A549 (cell line): ENCODE results near the gene FGF4. TPM values are rescaled to one million over a fixed set of nuclear protein-coding genes. Genes with fewer than 3 reads are reported as not detected.

Experiments
- ATAC-seq, 2 experiments: fragments of 200-7000 bp in 1 of 2; fragments of >200 bp in 1 of 2; cut with Nextera tagmentation in 1 of 2; cut with Tn5 transposase in 1 of 2; 3 replicates each; pipeline versions ENCODE4 v1.8.0 to v1.9.1; 2018 to 2020; ENCODE audit warnings: mild to moderate bottlenecking in 1 of 2, moderate library complexity in 1 of 2
- CTCF ChIA-PET: fragments of 300-600 bp; sonication (Branson Sonifier 250); formaldehyde crosslinking; extraction: SDS; loops from one replicate; lab custom pipeline; 2021; ENCODE audit warnings: antibody characterized with exemption, inconsistent platforms; lab: Yijun Ruan, JAX
- POLR2A ChIA-PET: fragments of 350-600 bp; formaldehyde crosslinking; extraction: SDS; loops from one replicate; lab custom pipeline; 2021; ENCODE audit warnings: antibody characterized with exemption, inconsistent platforms; lab: Yijun Ruan, JAX
- DNase-seq, 2 experiments: peaks; one replicate each; pipeline versions ENCODE4 v3.0.0 to v3.0.0-alpha.2; 2011 to 2016; ENCODE audit warnings: low read depth in 1 of 2, low spot score in 1 of 2
- FAIRE-seq: peaks from 2 replicates; lab custom pipeline; 2011; peaks lifted over from hg19 to GRCh38; lab: Jason Lieb, UNC
- H3K27ac ChIP-seq, 2 experiments: fragments of >200 bp; sonication (Bioruptor Twin); formaldehyde crosslinking; 3 replicates each; pipeline ENCODE4 v1.5.1; 2016 to 2017
- H3K4me1 ChIP-seq: fragments of >200 bp; sonication (Bioruptor Twin); formaldehyde crosslinking; 3 replicates; pipeline ENCODE4 v1.6.1; 2016
- H3K4me2 ChIP-seq: fragments of >200 bp; sonication (Bioruptor Twin); formaldehyde crosslinking; 3 replicates; pipeline ENCODE4 v1.6.1; 2016
- H3K4me3 ChIP-seq: fragments of >200 bp; sonication (Bioruptor Twin); formaldehyde crosslinking; 3 replicates; pipeline ENCODE4 v1.5.1; 2016
- H3K9me3 ChIP-seq: fragments of >200 bp; sonication (Bioruptor Twin); formaldehyde crosslinking; 3 replicates; pipeline ENCODE4 v1.6.1; 2016
- TP53 ChIP-seq: fragments of 250-450 bp; sonication (Bioruptor Pico); IDR thresholded peaks from 2 replicates; pipeline ENCODE4 v1.5.0; 2021; ENCODE audit warnings: mild to moderate bottlenecking, moderate library complexity
- WGBS: methylation state at CpG from one replicate; pipeline ENCODE4 v1.1.6; 2017; ENCODE audit errors: missing lambda C conversion rate; 5-methylcytosine and 5-hydroxymethylcytosine counted together
- polyA plus RNA-seq, 4 experiments: library from polyadenylated mRNA; depleted of rRNA in 3 of 4; stranded (reverse); fragments of >200 nt; fragmentation: RNase III in 1 of 4; extraction: RNeasy Plus Mini Kit Qiagen cat#74134 plus additional on column Dnase treatment in 1 of 4; gene quantifications; 2 replicates in 3 of 4; 3 replicates in 1 of 4; pipeline ENCODE4 v1.2.3, GENCODE V29; 2011 to 2017
- TF ChIP-seq, protein P1 (sequence below): fragments of >200 bp; sonication (Bioruptor Twin); formaldehyde crosslinking; IDR thresholded peaks from 3 replicates; pipeline ENCODE4 v1.6.1; 2016

The FGF4 gene
- polyA plus RNA-seq, 2 of the 4 experiments (the other 2 are of a cell fraction): not detected

DNA sequence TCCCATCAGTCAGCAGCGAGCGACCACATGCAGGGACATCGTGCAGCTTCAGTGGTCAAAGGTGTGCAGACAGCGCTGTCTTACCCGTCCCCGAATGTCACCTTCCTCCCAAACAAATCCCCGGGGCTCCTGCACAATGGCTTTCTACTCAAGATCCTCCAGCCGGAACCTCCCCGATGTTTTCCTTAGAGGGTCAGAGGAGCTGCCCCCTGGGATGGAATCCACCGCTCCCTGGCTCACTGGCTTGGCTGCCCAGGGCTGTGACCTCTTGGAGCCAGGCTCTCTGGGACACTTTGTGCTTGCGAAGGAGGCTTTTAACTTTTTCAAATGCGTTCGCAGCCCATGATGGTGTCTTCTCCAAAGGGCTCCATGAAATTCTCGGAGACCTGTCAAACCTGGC, 54.0 kb downstream of the FGF4 start:
- FAIRE-seq: no peak
- WGBS: 88% methylated on average over 14 of the region's 14 CpGs
- no peak for TF ChIP-seq TP53
- TF ChIP-seq, protein P1, sequence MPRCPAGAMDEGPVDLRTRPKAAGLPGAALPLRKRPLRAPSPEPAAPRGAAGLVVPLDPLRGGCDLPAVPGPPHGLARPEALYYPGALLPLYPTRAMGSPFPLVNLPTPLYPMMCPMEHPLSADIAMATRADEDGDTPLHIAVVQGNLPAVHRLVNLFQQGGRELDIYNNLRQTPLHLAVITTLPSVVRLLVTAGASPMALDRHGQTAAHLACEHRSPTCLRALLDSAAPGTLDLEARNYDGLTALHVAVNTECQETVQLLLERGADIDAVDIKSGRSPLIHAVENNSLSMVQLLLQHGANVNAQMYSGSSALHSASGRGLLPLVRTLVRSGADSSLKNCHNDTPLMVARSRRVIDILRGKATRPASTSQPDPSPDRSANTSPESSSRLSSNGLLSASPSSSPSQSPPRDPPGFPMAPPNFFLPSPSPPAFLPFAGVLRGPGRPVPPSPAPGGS: no peak
- ATAC-seq: no peak
- Histone ChIP-seq H3K9me3 (no peaks in the 10 kb centered on the region), H3K4me3 (no peak overlapping the region), H3K4me2 (no peak overlapping the region), H3K4me1 (no peaks in the 10 kb centered on the region), H3K27ac (no peak overlapping the region)
- ChIA-PET CTCF (interaction anchor here (0.5 to 1.8 kb wide), 14 partner anchors 9 to 623 kb away, joined by 3 to 6 read pairs (median 4); no protein-coding TSS in a partner anchor), POLR2A (no interaction called here)
- DNase-seq: no peak

Other genes with a start within 250 kb of the FGF4 start
- 106 and 136 TPM in 2 replicates for gene CCND1, start 134.2 kb downstream of the FGF4 start, polyA plus RNA-seq (2011; rRNA removed)
- 125 to 157 TPM (median 131 TPM) in 3 replicates for gene CCND1, start 134.2 kb downstream of the FGF4 start, polyA plus RNA-seq (2017; fragmentation: RNase III; extraction: RNeasy Plus Mini Kit Qiagen cat#74134 plus additional on column Dnase treatment)
- 20.0 and 25.1 TPM in 2 replicates for gene LTO1, start 100.0 kb downstream of the FGF4 start, polyA plus RNA-seq (2011; rRNA removed)
- 27.0 to 30.3 TPM (median 29.7 TPM) in 3 replicates for gene LTO1, start 100.0 kb downstream of the FGF4 start, polyA plus RNA-seq (2017; fragmentation: RNase III; extraction: RNeasy Plus Mini Kit Qiagen cat#74134 plus additional on column Dnase treatment)
- 0.28 and 0.31 TPM in 2 replicates for gene FGF19, start 71.3 kb downstream of the FGF4 start, polyA plus RNA-seq (2011; rRNA removed)
- 0.05 TPM in 1 of 3 replicates, not detected in the others for gene FGF19, start 71.3 kb downstream of the FGF4 start, polyA plus RNA-seq (2017; fragmentation: RNase III; extraction: RNeasy Plus Mini Kit Qiagen cat#74134 plus additional on column Dnase treatment)
- gene FGF3, start 44.1 kb upstream of the FGF4 start, polyA plus RNA-seq (2011; rRNA removed): not detected in 2 replicates
- not detected in 3 replicates for gene FGF3, start 44.1 kb upstream of the FGF4 start, polyA plus RNA-seq (2017; fragmentation: RNase III; extraction: RNeasy Plus Mini Kit Qiagen cat#74134 plus additional on column Dnase treatment)